ENCODE results near the gene HS3ST3A1. TPM values are rescaled to one million over a fixed set of nuclear protein-coding genes. Genes with fewer than 3 reads are reported as not detected.
A peak's percentile ranks its signal among the peaks of the same experiment; 100 is the strongest.

HS3ST3A1 gene
- total and polyA plus RNA-seq, 4 donors: 2.1 to 4.4 (median 4.1) TPM

DNA sequence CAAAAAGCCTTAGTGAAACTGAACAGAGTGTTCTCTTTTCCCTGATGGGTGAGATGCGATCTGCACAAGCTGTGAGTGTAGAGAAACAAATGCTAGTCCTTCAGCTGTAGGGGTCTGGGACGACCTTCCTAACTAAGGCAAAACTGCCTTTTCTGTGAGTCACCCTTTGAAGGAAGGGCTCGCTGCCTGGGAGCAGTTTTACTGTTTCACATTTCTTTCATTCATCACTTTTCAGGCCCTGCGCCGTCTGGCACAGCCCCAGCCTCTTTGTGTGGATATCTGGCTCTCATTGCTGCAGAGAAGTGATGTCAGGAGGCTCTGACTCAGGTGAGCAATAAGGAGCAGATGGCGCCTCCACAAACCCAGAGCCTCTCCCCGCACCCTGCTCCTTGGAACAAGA, 57.4 kb downstream of the HS3ST3A1 start:
- Histone ChIP-seq H3K4me3 (ENCODE audit: low read depth, low read length) (no peak overlapping the region), H3K9me3 (ENCODE audit: control insufficient read depth, insufficient read depth, low read length) (no peaks in the 10 kb centered on the region)
- WGBS (ENCODE audit: insufficient coverage): 17% methylated on average over 1 of the region's 7 CpGs

DNA sequence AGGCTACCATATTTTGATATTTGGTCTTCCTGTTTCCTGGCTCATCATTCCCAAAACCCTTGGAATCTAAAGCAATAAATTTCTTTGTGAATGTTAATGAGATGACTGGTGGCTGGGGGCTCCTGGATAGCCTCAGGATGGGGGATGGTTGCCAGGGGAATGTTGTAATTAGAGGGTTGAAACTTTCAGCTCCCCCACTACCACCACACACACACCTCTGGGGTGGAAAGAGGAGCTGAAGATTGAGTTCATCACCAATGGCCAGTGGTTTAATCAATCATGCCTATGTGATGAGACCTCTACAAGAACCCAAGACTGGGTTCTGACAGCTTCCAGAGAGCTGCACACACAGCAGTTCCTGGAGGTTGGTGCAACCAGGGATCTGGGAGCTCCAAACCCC, 59.1 kb downstream of the HS3ST3A1 start:
- no peak for DNase-seq (ENCODE audit: low read depth in 4 of 6, low spot score in 6 of 6)
- H3K27me3 ChIP-seq (ENCODE audit: control insufficient read depth, insufficient read depth, low read length): no peaks in the 10 kb centered on the region
- no peak overlapping the region for H3K27ac ChIP-seq (ENCODE audit: low read depth, low read length)

More for the DNA sequence above, 57.4 kb downstream of the HS3ST3A1 start:
- peak in 3 of 6 donors; percentile 51 to 86 (median 82) for DNase-seq (ENCODE audit: low read depth in 4 of 6, low spot score in 6 of 6)
- Histone ChIP-seq H3K4me1 (ENCODE audit: control insufficient read depth, insufficient read depth, low read length) (peaks cover 8% of the 10 kb centered on the region), H3K27me3 (ENCODE audit: control insufficient read depth, insufficient read depth, low read length) (no peaks in the 10 kb centered on the region), H3K36me3 (ENCODE audit: control insufficient read depth, insufficient read depth, low read length) (no peaks in the 10 kb centered on the region), H3K27ac (ENCODE audit: low read depth, low read length) (no peak overlapping the region)

DNA sequence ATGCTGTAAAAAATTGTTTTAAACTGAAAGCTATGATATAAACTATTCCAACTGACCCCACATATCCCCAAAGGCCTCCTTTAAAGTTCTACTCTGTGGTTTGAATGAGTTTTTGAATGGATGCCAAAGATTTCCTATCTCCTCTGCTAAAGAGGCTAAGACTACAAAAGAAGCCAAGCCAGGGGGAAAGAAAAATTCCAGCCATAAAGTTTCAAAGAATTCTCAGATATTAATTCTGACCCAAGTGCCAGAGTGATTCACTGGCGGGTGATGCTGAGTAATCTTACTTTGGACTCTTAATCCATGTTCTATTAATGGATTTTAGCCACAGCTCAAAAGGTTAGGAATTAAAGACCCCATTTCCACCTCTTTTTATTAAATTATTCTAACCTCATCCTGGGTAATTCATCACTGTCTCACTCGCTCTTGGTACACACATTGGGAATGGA, 60.7 kb downstream of the HS3ST3A1 start:
- peak in 1 of 6 donors; percentile 22 for DNase-seq (ENCODE audit: low read depth in 4 of 6, low spot score in 6 of 6)
- Histone ChIP-seq H3K27me3 (ENCODE audit: control insufficient read depth, insufficient read depth, low read length) (no peaks in the 10 kb centered on the region), H3K36me3 (ENCODE audit: control insufficient read depth, insufficient read depth, low read length) (no peaks in the 10 kb centered on the region), H3K27ac (ENCODE audit: low read depth, low read length) (no peak overlapping the region), H3K9me3 (ENCODE audit: control insufficient read depth, insufficient read depth, low read length) (no peaks in the 10 kb centered on the region), H3K4me3 (ENCODE audit: low read depth, low read length) (no peak overlapping the region), H3K4me1 (ENCODE audit: control insufficient read depth, insufficient read depth, low read length) (peaks cover 8% of the 10 kb centered on the region)
- WGBS (ENCODE audit: insufficient coverage): no CpG with 5 or more reads among the region's 2 CpGs

More for the DNA sequence above, 59.1 kb downstream of the HS3ST3A1 start:
- H3K4me1 ChIP-seq (ENCODE audit: control insufficient read depth, insufficient read depth, low read length): peaks cover 8% of the 10 kb centered on the region
- H3K4me3 ChIP-seq (ENCODE audit: low read depth, low read length): no peak overlapping the region
- H3K36me3 ChIP-seq (ENCODE audit: control insufficient read depth, insufficient read depth, low read length): no peaks in the 10 kb centered on the region
- no peaks in the 10 kb centered on the region for H3K9me3 ChIP-seq (ENCODE audit: control insufficient read depth, insufficient read depth, low read length)

DNA sequence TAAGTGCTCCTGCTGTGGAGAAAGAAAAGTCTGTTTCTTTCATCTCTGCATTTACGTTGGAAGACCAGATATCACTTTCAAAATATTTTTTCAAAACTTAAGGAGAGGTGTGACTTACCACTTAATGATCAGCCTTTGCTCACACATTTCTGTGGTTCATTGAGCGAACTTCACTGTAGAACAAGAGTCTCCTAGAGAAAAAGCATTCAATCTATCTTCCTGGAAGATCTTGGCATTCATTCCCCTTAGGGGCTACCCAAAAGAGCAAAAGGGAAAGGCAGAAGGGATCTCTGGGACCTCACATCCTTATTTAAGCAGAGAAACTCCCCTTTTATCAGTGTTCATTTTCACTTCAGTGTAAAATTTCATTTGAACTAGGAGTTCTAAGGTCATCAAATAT, 61.2 kb downstream of the HS3ST3A1 start:
- Histone ChIP-seq H3K4me1 (ENCODE audit: control insufficient read depth, insufficient read depth, low read length) (peaks cover 8% of the 10 kb centered on the region), H3K9me3 (ENCODE audit: control insufficient read depth, insufficient read depth, low read length) (no peaks in the 10 kb centered on the region), H3K36me3 (ENCODE audit: control insufficient read depth, insufficient read depth, low read length) (no peaks in the 10 kb centered on the region), H3K27ac (ENCODE audit: low read depth, low read length) (no peak overlapping the region), H3K27me3 (ENCODE audit: control insufficient read depth, insufficient read depth, low read length) (no peaks in the 10 kb centered on the region), H3K4me3 (ENCODE audit: low read depth, low read length) (no peak overlapping the region)
- WGBS (ENCODE audit: insufficient coverage): 70% methylated on average over 1 of the region's 2 CpGs
- DNase-seq (ENCODE audit: low read depth in 4 of 6, low spot score in 6 of 6): peak in 1 of 6 donors; percentile 7

DNA sequence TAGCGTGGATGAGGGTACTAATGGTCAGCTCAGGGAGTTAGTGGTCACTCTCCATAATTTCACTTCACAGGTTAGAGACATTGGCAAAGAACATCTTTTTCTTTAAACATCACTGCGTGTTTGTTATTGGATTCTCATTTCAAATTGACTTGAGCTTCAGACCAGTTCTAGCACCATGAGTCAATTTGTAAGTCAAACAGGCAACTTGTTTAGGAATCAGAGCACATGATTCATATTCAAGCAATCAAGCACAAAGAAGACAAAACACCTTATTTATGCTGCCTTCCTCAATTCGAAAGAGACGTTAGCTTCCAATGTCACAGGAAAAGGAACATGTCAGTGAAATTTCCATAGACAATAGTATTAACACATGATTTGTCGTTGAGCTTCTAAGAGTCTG, 62.3 kb downstream of the HS3ST3A1 start:
- Histone ChIP-seq H3K4me1 (ENCODE audit: control insufficient read depth, insufficient read depth, low read length) (peaks cover 3% of the 10 kb centered on the region), H3K9me3 (ENCODE audit: control insufficient read depth, insufficient read depth, low read length) (peaks cover 3% of the 10 kb centered on the region), H3K27ac (ENCODE audit: low read depth, low read length) (no peak overlapping the region), H3K36me3 (ENCODE audit: control insufficient read depth, insufficient read depth, low read length) (no peaks in the 10 kb centered on the region), H3K27me3 (ENCODE audit: control insufficient read depth, insufficient read depth, low read length) (no peaks in the 10 kb centered on the region), H3K4me3 (ENCODE audit: low read depth, low read length) (no peak overlapping the region)
- 95% methylated on average over 2 of the region's 5 CpGs for WGBS (ENCODE audit: insufficient coverage)
- DNase-seq (ENCODE audit: low read depth in 4 of 6, low spot score in 6 of 6): no peak

DNA sequence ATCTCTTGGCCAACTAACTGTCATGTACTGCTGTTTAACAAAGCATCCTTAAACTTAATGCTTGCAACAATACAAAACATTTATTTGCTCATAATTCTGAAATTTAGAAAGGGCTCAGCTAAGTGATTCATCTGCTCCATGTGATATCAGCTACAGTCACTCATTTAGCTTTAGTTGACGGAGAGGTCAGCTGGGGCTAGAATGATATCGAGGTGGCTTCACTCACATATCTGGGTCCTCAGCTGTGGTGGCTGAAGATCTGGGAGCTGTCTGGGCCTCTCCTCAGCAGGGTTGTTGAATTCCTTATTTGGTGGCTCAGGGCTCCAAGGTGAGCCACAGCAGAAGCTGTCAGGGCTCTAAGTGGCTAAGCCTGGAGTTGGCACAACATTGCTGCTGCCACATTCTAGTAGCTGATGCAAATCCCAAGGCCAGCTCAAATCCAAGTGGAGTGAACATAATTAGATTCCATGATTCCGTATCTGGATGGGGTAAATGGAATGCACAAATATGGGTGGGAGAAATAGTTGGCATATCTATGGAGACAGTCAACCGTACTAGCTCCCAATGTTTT, 62.8 kb downstream of the HS3ST3A1 start:
- H3K27ac ChIP-seq (ENCODE audit: low read depth, low read length): no peak overlapping the region
- peaks cover 3% of the 10 kb centered on the region for H3K9me3 ChIP-seq (ENCODE audit: control insufficient read depth, insufficient read depth, low read length)
- no peaks in the 10 kb centered on the region for H3K27me3 ChIP-seq (ENCODE audit: control insufficient read depth, insufficient read depth, low read length)
- H3K36me3 ChIP-seq (ENCODE audit: control insufficient read depth, insufficient read depth, low read length): no peaks in the 10 kb centered on the region
- no peak overlapping the region for H3K4me3 ChIP-seq (ENCODE audit: low read depth, low read length)
- no peaks in the 10 kb centered on the region for H3K4me1 ChIP-seq (ENCODE audit: control insufficient read depth, insufficient read depth, low read length)
- no peak for DNase-seq (ENCODE audit: low read depth in 4 of 6, low spot score in 6 of 6)
- 100% methylated on average over 3 of the region's 4 CpGs for WGBS (ENCODE audit: insufficient coverage)

DNA sequence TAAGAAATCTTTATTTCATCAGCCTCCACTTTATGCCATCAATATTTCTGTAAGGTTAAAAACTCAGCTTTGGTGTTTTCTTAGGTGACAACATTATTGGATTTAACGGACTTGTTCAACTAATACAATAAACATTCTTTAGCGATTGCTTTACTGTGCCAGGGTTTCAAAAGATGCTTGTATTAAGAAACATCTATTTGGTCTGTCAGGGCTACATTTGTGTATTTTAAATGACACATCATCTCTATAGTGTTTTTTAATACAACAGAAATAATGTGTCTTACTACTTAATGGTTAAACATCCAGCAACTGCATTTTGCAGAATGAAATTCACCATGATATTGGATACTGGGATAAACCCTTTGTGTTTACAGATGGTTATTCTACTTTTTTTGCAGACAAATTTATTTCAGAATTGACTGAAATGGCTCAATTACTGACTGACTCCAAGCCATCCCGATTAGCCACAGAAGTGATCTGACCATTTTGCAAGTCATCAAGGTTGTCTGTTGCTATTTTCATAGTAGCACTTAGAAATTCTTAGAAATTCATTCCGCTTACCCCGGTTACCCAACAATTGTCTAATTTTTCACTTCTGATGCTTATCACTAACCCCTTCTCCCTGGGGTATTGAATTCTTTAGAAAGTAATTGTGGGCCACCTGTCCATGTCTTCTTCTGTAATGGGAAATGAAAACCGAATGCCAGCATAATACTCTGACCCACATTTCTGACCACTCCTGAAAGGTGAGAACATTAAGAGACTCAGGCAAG, 63.7 kb downstream of the HS3ST3A1 start:
- peaks cover 3% of the 10 kb centered on the region for H3K9me3 ChIP-seq (ENCODE audit: control insufficient read depth, insufficient read depth, low read length)
- H3K36me3 ChIP-seq (ENCODE audit: control insufficient read depth, insufficient read depth, low read length): no peaks in the 10 kb centered on the region
- no peaks in the 10 kb centered on the region for H3K27me3 ChIP-seq (ENCODE audit: control insufficient read depth, insufficient read depth, low read length)
- DNase-seq (ENCODE audit: low read depth in 4 of 6, low spot score in 6 of 6): no peak
- no peak overlapping the region for H3K27ac ChIP-seq (ENCODE audit: low read depth, low read length)
- WGBS (ENCODE audit: insufficient coverage): no CpG with 5 or more reads among the region's 6 CpGs
- H3K4me1 ChIP-seq (ENCODE audit: control insufficient read depth, insufficient read depth, low read length): no peaks in the 10 kb centered on the region
- H3K4me3 ChIP-seq (ENCODE audit: low read depth, low read length): no peak overlapping the region

DNA sequence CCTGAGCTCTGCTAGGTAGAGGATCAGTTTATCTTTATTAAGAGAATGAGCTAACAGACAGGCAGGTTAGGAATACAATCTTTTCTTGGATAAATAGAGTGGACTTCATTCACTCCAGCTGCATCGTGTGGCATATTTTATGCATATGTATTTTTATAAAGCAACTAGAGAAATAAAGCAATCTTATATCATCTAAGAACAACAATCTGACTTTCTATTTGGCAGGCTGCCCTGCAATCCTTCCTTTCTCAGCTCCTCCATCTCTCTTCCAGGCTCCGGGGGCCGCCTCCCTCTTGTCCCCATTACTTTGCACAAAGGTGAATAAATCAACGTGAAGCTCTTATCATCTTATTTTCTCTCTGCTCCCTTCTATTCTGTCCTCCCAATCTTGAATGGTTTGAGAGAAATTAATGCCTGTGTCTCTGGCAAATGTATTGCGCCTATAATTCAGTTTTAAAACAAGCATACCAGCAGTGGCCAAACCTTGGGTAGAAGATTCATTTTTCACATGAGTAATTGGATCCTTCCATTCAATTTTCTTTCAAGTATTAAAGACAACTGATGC, 64.5 kb downstream of the HS3ST3A1 start:
- DNase-seq (ENCODE audit: low read depth in 4 of 6, low spot score in 6 of 6): peak in 1 of 6 donors; percentile 41
- H3K27me3 ChIP-seq (ENCODE audit: control insufficient read depth, insufficient read depth, low read length): no peaks in the 10 kb centered on the region
- no peak overlapping the region for H3K27ac ChIP-seq (ENCODE audit: low read depth, low read length)

DNA sequence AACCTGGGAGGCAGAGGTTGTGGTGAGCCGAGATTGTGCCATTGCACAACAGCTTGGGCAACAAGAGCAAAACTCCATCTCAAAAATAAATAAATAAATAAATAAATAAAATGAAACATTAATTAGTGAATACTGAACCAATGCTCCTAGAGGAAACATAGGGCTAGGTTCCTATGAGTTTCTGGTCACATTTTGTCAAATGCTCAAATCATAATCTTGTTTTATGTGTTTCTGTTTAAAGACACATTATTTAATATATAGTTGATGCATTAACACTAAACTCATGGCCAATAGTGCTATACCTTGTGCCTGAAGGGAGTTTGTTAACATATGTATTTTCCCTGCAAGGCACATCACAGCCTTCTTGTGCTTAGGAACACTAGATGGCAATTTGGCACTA, 66.8 kb downstream of the HS3ST3A1 start:
- no peaks in the 10 kb centered on the region for H3K4me1 ChIP-seq (ENCODE audit: control insufficient read depth, insufficient read depth, low read length)
- no peak for DNase-seq (ENCODE audit: low read depth in 4 of 6, low spot score in 6 of 6)
- H3K9me3 ChIP-seq (ENCODE audit: control insufficient read depth, insufficient read depth, low read length): peaks cover 3% of the 10 kb centered on the region
- H3K4me3 ChIP-seq (ENCODE audit: low read depth, low read length): no peak overlapping the region
- WGBS (ENCODE audit: insufficient coverage): no CpG with 5 or more reads among the region's 1 CpG
- no peak overlapping the region for H3K27ac ChIP-seq (ENCODE audit: low read depth, low read length)
- H3K36me3 ChIP-seq (ENCODE audit: control insufficient read depth, insufficient read depth, low read length): no peaks in the 10 kb centered on the region
- H3K27me3 ChIP-seq (ENCODE audit: control insufficient read depth, insufficient read depth, low read length): no peaks in the 10 kb centered on the region

More for the DNA sequence above, 64.5 kb downstream of the HS3ST3A1 start:
- peaks cover 3% of the 10 kb centered on the region for H3K9me3 ChIP-seq (ENCODE audit: control insufficient read depth, insufficient read depth, low read length)
- H3K4me3 ChIP-seq (ENCODE audit: low read depth, low read length): no peak overlapping the region
- no CpG with 5 or more reads among the region's 5 CpGs for WGBS (ENCODE audit: insufficient coverage)
- H3K4me1 ChIP-seq (ENCODE audit: control insufficient read depth, insufficient read depth, low read length): no peaks in the 10 kb centered on the region
- H3K36me3 ChIP-seq (ENCODE audit: control insufficient read depth, insufficient read depth, low read length): no peaks in the 10 kb centered on the region
